VCaP (cell line): ENCODE data around the gene MT1A.

ENCODE experiments used
- H3K27ac ChIP-seq: fragments of 450-650 bp; 2 replicates; pipeline ENCODE4 v1.5.1; 2017
- CTCF ChIP-seq: fragments of 450-650 bp; conservative IDR thresholded peaks from 2 replicates; pipeline ENCODE4 v1.5.1; 2017; ENCODE audit warnings: mild to moderate bottlenecking, moderate library complexity

Gene MT1A

GRCh38 chr16:56633535-56633934 lies 4.9 kb upstream of the MT1A start:
- TF ChIP-seq CTCF, result no peak
- no peak overlapping the region for H3K27ac ChIP-seq

- TF ChIP-seq CTCF, result no peak
- H3K27ac ChIP-seq, result no peak overlapping the region
Measured at GRCh38 chr16:56634715-56635440, 3.6 kb upstream of the MT1A start.

- no peak overlapping the region for H3K27ac ChIP-seq
- no peak for TF ChIP-seq CTCF
Measured at GRCh38 chr16:56635441-56635967, 3.0 kb upstream of the MT1A start.

GRCh38 chr16:56636616-56637413 lies 1.7 kb upstream of the MT1A start:
- H3K27ac ChIP-seq, result no peak overlapping the region
- TF ChIP-seq CTCF, result no peak

GRCh38 chr16:56639045-56639444 lies 579 bp downstream of the MT1A start:
- no peak for TF ChIP-seq CTCF
- H3K27ac ChIP-seq, result peak overlapping the region; percentile 36

GRCh38 chr16:56640076-56640475 lies 1.6 kb downstream of the MT1A start:
- no peak overlapping the region; the same call in 1 of the 2 replicates for H3K27ac ChIP-seq

More at GRCh38 chr16:56640076-56640475, 1.6 kb downstream of the MT1A start:
- no peak for TF ChIP-seq CTCF
